ENCODE data around the gene PPP1R1B. TPM values are rescaled to one million over a fixed set of nuclear protein-coding genes. Genes with fewer than 3 reads are reported as not detected.

Gene PPP1R1B
- total and polyA plus RNA-seq, 12 donors: 0.32 to 58.0 (median 13.0) TPM; not detected in 1

GRCh38 chr17:39627047-39627711 lies 427 bp downstream of the PPP1R1B start:
- Histone ChIP-seq H3K9me3 (replicated peaks in 1 of 3) (no peaks in the 10 kb centered on the region), H3K27me3 (peaks cover 13% of the 10 kb centered on the region), H3K4me1 (replicated peaks in 1 of 2) (peaks cover 9 to 15% of the 10 kb centered on the region in 2 donors), H3K27ac (peak overlapping the region in 1 of 5 donors; percentile 47), H3K4me3 (peak overlapping the region in 1 of 4 donors; percentile 40), H3K36me3 (replicated peaks in 1 of 2) (no peaks in the 10 kb centered on the region)
- WGBS, 4 donors: 2 to 5% (median 4%) methylated on average over 20 to 72 of the region's 72 CpGs
- intact Hi-C loops (cut with DNase I): loop anchor here in 1 of 2 donors (5.0 kb wide), 1 partner anchor 125 kb away; no protein-coding TSS in a partner anchor
- no peak for TF ChIP-seq CTCF (IDR thresholded peaks at IDR 0.05)
- no peak for TF ChIP-seq POLR2A (IDR thresholded peaks at IDR 0.05)
- DNase-seq: no peak

GRCh38 chr17:39627712-39628516 lies 1.2 kb downstream of the PPP1R1B start:
- 46 to 88% (median 62%) methylated on average over 4 to 16 of the region's 16 CpGs for WGBS, 4 donors
- TF ChIP-seq POLR2A (IDR thresholded peaks at IDR 0.05) (no peak), CTCF (IDR thresholded peaks at IDR 0.05) (no peak)
- DNase-seq: peak in 1 of 7 donors; percentile 42
- Histone ChIP-seq H3K27ac (peak overlapping the region in 1 of 5 donors; percentile 47), H3K27me3 (peaks cover 13% of the 10 kb centered on the region), H3K36me3 (replicated peaks in 1 of 2) (no peaks in the 10 kb centered on the region), H3K4me1 (replicated peaks in 1 of 2) (peaks cover 16 to 22% of the 10 kb centered on the region in 2 donors), H3K4me3 (no peak overlapping the region), H3K9me3 (replicated peaks in 1 of 3) (no peaks in the 10 kb centered on the region)
- intact Hi-C loops (cut with DNase I): loop anchor here in 1 of 2 donors (5.0 kb wide), 1 partner anchor 124 kb away; no protein-coding TSS in a partner anchor

- 69 to 78% (median 74%) methylated on average over 9 to 10 of the region's 10 CpGs for WGBS, 4 donors
- H3K4me3 ChIP-seq: no peak overlapping the region
- TF ChIP-seq POLR2A (IDR thresholded peaks at IDR 0.05) (no peak), CTCF (IDR thresholded peaks at IDR 0.05) (no peak)
- intact Hi-C loops (cut with DNase I): loop anchor here in 1 of 2 donors (5.0 kb wide), 1 partner anchor 123 kb away; no protein-coding TSS in a partner anchor
- no peak overlapping the region for H3K27ac ChIP-seq
- peaks cover 17 to 20% of the 10 kb centered on the region in 2 donors for H3K4me1 ChIP-seq (replicated peaks in 1 of 2)
- H3K36me3 ChIP-seq (replicated peaks in 1 of 2): no peaks in the 10 kb centered on the region
- DNase-seq: no peak
- H3K27me3 ChIP-seq: peaks cover 13% of the 10 kb centered on the region
- no peaks in the 10 kb centered on the region for H3K9me3 ChIP-seq (replicated peaks in 1 of 3)
These were observed 2.1 kb downstream of the PPP1R1B start for GRCh38 chr17:39628655-39629493.

Measured in adrenal gland (tissue), 12 donors.